Mesodermal cell (in vitro differentiated cells): ENCODE results near the gene KLKB1.
"Not testable (repeated sequence)": the region's sequence is repeated elsewhere in the genome, so short reads cannot be mapped to it uniquely, and the experiment has no call there.

Experiments
- H3K27ac ChIP-seq: 2 replicates; pipeline ENCODE4 v1.7.0; 2013; ENCODE audit warnings: mild to moderate bottlenecking, low read depth, low read length, moderate library complexity; ENCODE audit not compliant: severe bottlenecking
- H3K36me3 ChIP-seq: 2 replicates; pipeline ENCODE4 v1.7.1; 2013; ENCODE audit warnings: mild to moderate bottlenecking, low read length, moderate library complexity; ENCODE audit not compliant: control insufficient read depth, insufficient read depth
- H3K4me1 ChIP-seq: one replicate; pipeline ENCODE4 v1.7.1; 2013; ENCODE audit warnings: mild to moderate bottlenecking, low read length; ENCODE audit not compliant: insufficient read depth, control insufficient read depth, poor library complexity, severe bottlenecking
- H3K4me3 ChIP-seq: 2 replicates; pipeline ENCODE4 v1.7.0; 2013; ENCODE audit warnings: low read length, control low read depth, mild to moderate bottlenecking; ENCODE audit not compliant: insufficient read depth, poor library complexity, severe bottlenecking; ENCODE audit errors: extremely low read depth
- H3K9me3 ChIP-seq: 2 replicates; pipeline ENCODE4 v1.7.1; 2013; ENCODE audit warnings: mild to moderate bottlenecking, low read length, moderate library complexity; ENCODE audit not compliant: control insufficient read depth
- WGBS, 2 experiments: methylation state at CpG; one replicate each; pipeline ENCODE4 v1.1.5; 2013; ENCODE audit warnings: missing lambda C conversion rate in 2 of 2; ENCODE audit not compliant: insufficient coverage in 2 of 2; 5-methylcytosine and 5-hydroxymethylcytosine counted together

The KLKB1 gene

DNA sequence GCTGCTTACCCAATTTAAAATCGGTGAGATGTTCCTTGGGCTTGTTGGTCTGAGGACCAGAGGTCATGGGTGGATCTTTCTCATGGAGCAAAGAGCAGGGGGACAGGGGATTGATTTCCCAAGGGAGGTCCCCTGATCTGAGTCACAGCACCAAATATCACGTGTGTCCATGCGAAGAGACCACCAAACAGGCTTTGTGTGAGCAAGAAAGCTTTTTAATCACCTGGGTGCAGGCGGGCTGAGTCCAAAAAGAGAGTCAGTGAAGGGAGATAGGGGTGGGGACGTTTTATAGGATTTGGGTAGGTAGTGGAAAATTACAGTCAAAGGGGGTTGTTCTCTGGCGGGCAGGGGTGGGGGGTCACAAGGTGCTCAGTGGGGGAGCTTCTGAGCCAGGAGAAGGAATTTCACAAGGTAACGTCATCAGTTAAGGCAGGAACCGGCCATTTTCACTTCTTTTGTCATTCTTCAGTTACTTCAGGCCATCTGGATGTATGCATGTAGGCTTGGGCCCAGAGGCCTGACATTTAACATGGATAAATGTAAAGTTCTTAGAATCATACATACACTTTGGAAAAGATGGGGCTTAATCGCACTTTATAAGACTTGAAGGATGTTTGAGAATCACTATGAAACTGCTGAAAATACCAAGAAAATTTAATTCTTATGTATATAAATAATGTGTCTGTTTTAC is 19.9 kb downstream of the KLKB1 start:
- not testable (repeated sequence) for H3K4me1 ChIP-seq, H3K27ac ChIP-seq, H3K36me3 ChIP-seq, H3K9me3 ChIP-seq, H3K4me3 ChIP-seq
- WGBS, 2 experiments, result 60 to 61% methylated on average over 4 to 5 of the region's 9 CpGs

DNA sequence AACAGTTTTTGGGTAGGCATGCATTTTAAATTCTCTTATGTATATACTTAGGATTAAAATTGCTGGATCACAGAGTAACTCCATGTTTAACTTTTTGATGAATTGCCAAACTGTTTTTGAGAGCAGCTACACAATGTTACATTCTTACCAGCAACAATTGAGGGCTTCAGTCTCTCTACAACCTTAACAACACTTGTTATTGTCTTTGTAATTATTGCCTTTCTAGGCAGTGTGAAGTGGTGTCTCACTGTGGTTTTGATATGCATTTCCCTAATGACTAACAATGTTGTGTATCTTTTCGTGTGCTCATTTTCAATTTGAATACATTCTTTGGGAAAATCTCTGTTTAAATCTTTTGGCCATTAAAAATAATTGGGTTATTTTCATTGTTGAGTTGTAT is 21.3 kb downstream of the KLKB1 start:
- H3K4me3 ChIP-seq, result no peak overlapping the region
- H3K4me1 ChIP-seq, result peaks cover 5% of the 10 kb centered on the region
- no peak overlapping the region for H3K27ac ChIP-seq
- no CpG with 5 or more reads among the region's 1 CpG for WGBS, 2 experiments
- H3K9me3 ChIP-seq, result no peaks in the 10 kb centered on the region
- H3K36me3 ChIP-seq, result no peaks in the 10 kb centered on the region

DNA sequence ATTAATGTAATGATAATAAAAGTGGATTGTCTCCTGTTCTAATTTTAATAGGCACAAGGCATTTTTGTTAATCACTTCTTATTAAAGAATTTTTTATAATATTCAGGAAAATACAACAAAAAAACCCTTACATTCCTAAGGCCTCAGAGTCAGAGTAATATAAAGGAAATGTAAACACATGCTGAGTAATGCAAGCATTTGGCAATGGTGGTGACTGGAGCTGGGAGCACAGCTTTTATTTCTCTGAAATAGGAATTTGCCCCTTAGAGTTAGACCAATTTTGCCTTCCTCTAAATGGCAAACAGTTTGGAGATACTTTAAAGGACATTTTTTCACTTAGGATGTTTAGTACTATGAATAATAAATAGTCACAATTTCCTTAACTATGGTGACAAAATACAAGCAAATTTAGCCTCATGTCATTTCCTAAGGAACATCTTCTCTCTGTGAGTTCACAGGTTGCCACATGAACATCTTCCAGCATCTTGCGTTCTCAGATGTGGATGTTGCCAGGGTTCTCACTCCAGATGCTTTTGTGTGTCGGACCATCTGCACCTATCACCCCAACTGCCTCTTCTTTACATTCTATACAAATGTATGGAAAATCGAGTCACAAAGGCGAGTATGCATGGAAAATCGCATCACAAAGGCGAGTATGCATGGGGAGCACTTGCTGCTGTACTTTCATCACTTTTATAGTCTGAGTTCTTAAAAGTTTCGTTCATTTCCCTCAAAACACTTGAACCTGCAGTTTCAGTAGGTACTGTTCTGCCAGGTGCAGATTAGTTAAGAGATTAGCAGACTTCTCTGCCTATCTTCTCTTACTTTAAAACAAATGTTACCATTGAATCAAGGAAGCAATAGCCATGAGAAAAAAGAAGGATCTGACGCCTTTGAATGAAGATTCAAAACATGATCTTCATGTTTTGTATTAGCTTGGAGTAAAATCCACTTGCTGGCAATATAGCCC is 22.8 kb downstream of the KLKB1 start:
- H3K4me3 ChIP-seq, result no peak overlapping the region
- H3K27ac ChIP-seq, result no peak overlapping the region
- peaks cover 5% of the 10 kb centered on the region for H3K4me1 ChIP-seq
- no peaks in the 10 kb centered on the region for H3K36me3 ChIP-seq
- 22 to 25% methylated on average over 4 to 6 of the region's 8 CpGs for WGBS, 2 experiments
- H3K9me3 ChIP-seq, result no peaks in the 10 kb centered on the region

DNA sequence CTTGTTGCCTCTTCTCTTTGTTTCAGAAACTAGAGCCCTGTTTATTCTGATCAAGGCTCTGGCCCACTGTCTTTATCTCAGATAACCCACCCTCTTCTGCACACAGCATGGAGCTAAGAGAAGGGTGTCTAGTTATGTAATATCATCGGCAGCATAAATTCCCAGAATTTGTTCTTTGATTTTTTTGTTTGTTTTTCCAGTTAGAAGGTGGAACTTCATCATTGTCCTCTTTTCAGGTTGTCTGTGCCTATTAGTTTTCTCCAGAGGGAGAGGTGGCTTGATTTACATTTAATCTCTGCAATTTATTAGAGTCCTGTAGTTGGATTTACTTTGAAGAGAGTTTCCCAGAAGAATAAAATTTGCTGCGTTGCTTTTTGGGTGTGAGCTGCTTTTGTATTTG is 23.5 kb downstream of the KLKB1 start:
- no peak overlapping the region for H3K4me3 ChIP-seq
- H3K27ac ChIP-seq, result no peak overlapping the region
- no peaks in the 10 kb centered on the region for H3K9me3 ChIP-seq
- no peaks in the 10 kb centered on the region for H3K36me3 ChIP-seq
- peaks cover 5% of the 10 kb centered on the region for H3K4me1 ChIP-seq
- WGBS, 2 experiments, result no CpG with 5 or more reads among the region's 2 CpGs

DNA sequence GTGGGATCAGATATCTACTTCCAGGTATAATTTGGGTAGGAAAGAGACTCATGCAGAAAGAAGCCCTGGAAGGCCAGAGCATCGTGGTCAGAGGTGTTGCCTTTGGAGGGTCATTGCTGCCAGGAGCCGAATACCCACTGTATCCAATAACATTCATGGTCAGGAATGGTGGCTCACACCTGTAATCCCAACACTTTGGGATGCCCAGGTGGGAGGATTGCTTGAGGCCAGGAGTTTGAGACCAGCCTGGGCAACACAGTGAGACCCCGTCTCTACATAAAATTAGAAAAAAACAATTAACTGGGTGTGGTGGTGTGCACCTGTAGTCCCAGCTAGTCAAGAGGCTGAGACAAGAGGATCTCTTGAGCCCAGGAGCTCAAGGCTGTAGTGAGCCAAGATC is 27.8 kb downstream of the KLKB1 start:
- Histone ChIP-seq H3K4me1 (peaks cover 1% of the 10 kb centered on the region), H3K27ac (no peak overlapping the region), H3K36me3 (no peaks in the 10 kb centered on the region), H3K9me3 (no peaks in the 10 kb centered on the region), H3K4me3 (no peak overlapping the region)
- 80 to 83% methylated on average over 1 to 2 of the region's 3 CpGs for WGBS, 2 experiments

DNA sequence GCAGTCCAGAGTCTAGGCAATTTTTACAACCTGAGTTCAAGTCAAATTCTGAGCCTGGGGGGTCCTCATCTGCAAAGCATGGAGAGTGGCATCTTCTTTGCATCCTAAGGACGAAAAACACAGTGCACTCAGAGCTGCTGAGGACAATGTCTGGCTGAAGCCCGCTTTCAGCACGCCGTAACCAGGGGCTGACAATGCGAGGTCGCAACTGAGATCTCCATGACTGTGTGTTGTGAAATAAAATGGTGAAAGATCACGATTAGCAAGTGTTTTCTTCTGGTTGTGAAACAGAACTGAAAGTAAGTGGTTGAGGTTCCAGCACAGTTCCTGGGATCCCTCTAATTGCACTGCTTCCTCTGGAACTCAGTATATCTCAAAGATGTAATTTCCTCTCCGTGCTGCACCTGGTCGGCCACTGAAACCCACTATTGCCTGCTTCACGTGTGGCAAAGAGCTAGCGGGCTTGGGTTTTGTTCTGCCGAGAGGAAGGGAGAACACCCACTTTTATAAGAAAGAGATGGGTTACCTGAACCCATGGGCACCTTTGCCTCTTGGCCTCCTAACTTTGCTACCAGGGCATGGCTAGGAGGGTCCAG is 31.0 kb downstream of the KLKB1 start:
- 90 to 98% methylated on average over 10 to 12 of the region's 12 CpGs for WGBS, 2 experiments
- Histone ChIP-seq H3K9me3 (no peaks in the 10 kb centered on the region), H3K27ac (no peak overlapping the region), H3K4me3 (no peak overlapping the region), H3K4me1 (no peaks in the 10 kb centered on the region), H3K36me3 (no peaks in the 10 kb centered on the region)

DNA sequence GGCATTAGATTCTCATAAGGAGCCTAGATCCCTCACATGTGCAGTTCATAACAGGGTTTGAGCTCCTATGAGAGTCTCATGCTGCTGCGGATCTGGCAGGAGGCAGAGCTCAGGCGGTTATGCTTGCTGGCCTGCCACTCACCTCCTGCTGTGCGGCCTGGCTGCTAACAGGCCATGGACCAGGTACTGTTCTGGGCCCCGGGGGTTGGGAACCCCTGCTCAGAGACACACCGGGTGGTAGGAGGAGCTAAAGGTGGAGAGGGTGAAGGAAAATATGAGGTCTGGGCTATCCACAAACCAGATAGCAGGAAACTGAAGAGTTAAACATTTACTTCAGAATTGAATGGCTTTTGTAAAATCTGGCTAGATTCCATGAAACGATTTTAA is 32.8 kb downstream of the KLKB1 start:
- Histone ChIP-seq H3K9me3 (no peaks in the 10 kb centered on the region), H3K27ac (no peak overlapping the region), H3K4me1 (no peaks in the 10 kb centered on the region), H3K4me3 (no peak overlapping the region), H3K36me3 (no peaks in the 10 kb centered on the region)
- 80 to 83% methylated on average over 4 to 5 of the region's 6 CpGs for WGBS, 2 experiments

DNA sequence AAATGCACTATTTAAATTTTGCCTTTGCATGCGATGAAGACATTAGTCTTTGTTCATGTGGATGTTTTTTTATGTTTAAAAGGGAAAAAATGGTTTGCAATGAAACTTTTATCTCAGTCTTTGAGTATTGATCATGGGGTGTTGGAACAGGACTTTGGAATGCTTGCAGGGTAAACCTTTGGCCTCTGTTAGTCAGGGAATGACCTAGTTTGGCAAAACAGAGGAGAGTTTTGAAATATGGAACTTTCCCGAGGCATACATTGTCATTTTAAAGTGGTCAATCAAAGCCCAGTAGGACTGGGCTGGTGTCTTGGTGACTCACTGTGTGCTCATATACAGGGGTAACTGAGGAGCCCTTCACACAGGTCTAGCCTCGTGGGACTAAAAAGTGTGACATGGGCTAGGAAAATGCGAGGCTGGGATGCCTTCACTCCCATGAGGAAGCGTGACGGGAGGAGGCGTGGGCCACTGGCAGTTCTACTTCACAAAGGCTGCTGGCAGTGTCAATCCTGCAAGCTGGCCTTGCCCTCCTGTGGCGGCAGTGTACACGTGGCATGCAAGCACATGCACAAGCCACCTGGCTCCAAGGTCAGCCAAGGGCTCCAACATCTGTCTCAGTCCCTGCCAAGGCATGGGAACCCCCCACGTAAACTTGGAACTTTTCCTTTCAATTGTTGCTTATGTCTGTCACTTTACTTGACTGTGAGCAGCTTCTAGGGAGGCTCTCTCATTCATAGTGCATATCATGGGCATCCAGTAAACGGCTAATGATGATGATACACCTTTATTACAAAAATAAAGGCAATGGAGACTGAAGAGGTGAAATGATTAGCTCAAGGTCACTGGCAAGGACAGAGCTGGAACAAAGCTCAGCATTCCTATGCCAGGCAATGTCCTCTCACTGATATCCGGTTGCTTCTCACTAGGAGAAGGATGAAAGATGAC is 33.5 kb downstream of the KLKB1 start:
- H3K27ac ChIP-seq, result no peak overlapping the region
- H3K36me3 ChIP-seq, result no peaks in the 10 kb centered on the region
- H3K9me3 ChIP-seq, result no peaks in the 10 kb centered on the region
- peaks cover 4% of the 10 kb centered on the region for H3K4me1 ChIP-seq
- 87 to 92% methylated on average over 10 of the region's 12 CpGs for WGBS, 2 experiments
- no peak overlapping the region for H3K4me3 ChIP-seq

DNA sequence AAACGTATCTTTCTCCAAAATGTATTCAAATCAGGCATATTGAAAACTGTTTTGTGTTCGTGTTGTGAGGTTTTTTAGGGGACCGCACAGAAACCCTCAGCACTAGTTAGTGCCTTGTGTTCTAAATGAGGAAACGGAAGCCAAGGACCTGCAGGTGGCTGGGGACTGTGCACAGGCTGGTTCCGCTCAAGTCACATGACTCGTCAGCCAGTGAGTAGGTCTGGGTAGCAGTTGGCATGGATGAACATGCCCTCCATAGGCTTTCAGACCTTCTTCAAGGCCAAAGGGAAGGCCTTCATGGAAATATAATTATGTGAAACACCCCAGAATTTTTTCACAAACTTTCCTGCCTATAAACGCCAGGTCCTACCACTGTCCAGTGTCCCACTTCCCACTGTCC is 37.4 kb downstream of the KLKB1 start:
- H3K4me3 ChIP-seq, result no peak overlapping the region
- no peak overlapping the region for H3K27ac ChIP-seq
- peaks cover 9% of the 10 kb centered on the region for H3K4me1 ChIP-seq
- 88 to 96% methylated on average over 4 to 5 of the region's 7 CpGs for WGBS, 2 experiments
- no peaks in the 10 kb centered on the region for H3K9me3 ChIP-seq
- H3K36me3 ChIP-seq, result no peaks in the 10 kb centered on the region

DNA sequence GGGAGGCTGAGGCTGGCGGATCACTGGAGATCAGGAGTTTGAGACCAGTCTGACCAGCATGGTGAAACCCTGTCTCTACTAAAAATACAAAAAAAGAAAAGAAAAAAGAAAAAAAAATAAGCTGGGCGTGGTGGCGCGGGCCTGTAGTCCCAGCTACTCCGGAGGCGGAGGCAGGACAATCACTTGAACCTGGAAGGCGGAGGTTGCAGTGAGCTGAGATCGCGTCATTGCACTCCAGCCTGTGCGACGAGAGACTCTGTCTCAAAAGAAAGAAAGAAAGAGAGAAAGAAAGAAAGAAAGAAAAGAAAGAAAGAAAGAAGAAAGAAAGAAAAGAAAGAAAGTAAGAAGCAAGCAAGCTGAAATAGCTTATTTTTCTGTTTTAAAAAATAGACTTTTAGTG is 37.9 kb downstream of the KLKB1 start:
- not testable (repeated sequence) for H3K27ac ChIP-seq, H3K4me1 ChIP-seq, H3K4me3 ChIP-seq, H3K9me3 ChIP-seq, H3K36me3 ChIP-seq
- 75 to 79% methylated on average over 9 to 10 of the region's 11 CpGs for WGBS, 2 experiments
